GM19240 (cell line): ENCODE measurements around the gene HOXB3.

ENCODE experiments used
- DNase-seq: peaks from one replicate; pipeline ENCODE4 v3.0.0; 2011; ENCODE audit warnings: low spot score; ENCODE audit not compliant: insufficient read length

Gene HOXB3

DNA sequence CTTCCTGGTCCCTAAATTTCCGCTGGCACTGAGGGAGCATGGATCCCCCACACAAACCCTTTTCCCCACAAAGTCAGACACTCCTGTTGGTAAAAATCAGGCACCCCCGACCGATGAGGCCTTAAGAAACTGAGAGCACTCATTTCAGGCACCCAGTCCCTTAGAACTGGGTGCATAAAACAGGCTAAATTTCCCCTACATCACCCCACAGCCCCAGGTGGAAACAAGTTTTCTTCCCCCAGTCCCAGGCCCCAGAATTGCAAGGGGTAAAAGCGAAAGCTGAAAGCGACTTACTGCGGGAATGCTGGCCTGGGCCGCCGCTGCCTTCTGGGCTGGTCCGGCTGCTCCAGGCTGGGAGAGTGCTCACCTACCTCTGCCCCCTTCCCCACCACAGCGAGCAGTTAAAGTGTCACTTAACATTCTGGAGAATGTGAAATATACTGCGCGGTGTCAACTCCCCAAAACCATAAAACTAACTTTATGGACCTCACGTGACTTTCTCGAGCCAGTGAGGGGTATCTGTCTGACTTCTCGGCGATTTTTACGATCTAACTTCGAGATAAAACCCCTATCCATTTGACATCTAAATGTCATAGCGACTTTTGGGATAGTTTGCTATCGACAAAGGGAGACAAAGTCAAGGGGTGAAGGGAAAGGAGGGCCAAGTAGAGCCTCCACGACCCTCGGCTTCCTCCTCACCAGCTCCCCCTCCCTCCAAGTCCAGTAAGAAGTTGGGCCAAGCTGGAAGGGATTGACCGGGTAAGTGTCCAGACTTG lies at the start of gene HOXB3:
HOXB3 (minus strand) TSS at position 411 of the 776 bp plus-strand sequence. CDS start 37,767 bp downstream, outside the sequence.
- no peak for DNase-seq

DNA sequence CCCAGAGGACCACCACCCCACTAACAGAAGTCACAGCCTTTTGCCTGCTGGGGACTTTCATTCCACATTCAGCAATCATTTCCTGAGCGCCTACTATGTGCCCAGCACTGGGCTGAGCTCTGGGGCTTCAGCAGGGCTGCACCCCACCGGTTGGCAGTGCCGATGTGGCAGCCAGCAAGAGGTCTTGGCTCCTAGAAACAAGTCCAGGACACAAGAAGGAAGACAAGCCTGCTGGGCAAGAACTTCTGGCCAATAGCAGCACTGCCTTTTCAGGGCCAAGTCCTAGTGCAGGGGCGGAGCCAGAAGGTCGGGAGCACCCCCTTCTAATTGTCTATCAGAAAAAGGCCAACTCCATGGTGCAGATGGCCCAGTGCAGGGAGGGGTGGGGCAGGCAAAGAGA lies 49.1 kb upstream of the HOXB3 start:
- no peak for DNase-seq

DNA sequence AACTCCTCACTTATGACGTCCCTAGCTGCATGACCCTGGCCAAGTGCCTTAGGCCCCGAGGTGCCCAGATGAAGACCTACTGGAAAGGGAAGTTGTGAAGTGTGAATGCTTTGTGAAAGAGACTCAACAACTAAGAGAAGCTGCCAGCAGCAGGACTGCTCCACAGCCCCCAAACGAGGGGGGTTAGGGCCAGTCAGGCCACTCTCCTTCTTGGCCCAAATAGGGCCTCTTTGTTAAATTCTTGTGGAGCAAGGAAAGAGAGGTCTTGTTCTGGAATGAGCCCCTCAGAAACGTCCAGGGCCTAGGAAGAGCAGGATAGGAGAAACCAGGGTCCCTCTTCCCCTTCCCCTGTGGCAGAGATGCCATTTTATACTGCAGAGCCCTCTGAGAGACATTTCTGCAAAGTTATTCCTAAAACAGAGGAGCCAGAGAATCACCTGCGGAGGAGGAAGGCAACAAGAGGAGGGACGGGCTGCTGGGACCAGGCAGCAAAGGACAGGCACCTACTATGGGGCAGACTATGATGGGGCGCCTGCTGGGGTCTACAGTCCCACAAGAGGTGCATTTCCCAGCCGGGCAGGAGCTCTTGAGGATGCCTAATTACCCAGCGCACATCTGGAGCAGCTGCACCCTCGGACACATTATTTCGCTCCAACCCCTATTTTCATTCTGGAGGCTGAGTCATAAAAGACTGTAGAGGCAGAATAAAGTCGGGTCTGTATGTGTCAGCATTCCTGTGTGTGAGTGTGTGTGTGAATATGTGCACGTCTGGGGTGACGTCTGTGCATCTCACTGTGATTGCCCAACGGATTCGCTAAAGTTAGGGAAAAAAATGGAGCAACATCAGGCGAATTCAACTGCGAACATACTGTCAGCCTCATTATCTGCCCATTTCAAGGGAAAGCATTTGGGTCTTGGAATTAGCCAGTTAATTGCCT lies 47.6 kb upstream of the HOXB3 start:
- DNase-seq: no peak

DNA sequence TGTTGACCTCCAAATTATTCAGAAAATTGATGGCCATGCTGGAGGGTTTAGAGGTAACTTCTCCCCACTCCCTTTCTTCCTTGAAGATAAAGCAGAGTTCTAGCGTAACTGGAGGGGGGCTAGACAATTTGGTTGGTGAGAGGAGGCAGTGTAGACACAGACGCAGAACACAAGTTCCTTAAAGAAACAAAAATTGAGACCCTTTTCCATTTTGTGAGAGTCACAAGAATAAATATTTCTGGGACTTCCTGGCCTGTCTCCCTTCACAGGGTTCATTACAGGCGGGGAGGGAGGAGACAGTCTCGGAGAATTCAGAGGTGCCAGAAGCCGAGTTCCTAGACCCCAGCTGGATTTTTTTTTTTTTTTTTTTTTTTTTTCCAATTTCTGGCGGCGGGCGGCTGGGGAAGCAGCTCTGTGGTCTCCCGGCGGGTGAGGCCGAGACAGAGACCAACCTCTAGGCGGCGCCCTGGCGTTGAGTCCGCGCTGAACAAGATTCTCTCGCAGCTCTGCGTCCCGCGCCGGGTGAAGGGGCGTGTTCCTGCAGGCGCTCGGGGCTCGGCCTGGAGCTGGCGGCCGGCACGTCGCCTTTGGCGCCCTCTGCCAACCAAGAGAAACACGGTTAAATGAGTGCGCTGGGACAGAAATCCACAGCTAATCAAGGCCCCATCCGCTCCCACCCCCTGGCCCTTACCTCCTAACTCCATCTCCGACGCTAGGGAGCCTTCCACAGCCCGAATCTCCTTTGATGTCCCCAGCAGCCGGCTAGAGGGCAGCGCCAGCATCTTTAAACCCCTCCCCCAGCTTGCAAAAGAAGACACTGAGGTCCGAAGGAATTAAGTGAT lies 46.4 kb upstream of the HOXB3 start:
- DNase-seq: peak; percentile 79

DNA sequence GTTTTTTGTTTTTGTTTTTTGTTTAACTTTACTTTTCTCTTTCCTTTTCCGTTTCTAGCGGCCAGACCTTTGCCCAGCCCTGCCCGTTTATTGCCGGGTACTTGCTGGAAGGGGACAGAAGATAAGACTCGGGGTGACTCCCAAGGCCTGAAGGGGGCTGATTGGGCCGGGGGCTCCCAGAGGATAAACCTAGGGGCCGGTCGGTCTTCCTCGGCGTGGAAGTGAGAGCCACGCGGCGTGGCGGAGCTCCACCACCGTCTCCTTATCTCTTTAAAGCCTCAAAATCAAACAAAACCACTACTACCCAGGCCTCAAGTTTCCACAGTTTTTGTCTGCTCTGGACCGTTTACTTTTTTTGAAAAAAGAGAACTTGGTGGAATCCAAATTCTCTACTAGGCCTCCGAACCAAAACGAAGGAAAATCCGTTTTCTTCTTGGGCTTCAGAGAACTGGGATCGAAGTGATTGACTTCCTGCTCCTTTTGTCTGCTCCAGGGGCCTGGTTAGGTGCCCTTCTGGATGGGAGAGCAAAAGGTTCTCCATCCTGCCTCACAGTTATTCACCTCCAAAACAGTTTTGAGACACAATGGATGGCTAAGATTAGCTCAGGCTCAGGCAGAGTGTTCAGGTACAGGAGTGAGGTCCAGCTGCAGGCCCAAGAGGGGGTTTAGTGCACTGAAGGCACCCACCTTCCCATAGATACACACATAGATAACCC lies 44.6 kb upstream of the HOXB3 start:
- DNase-seq: no peak

DNA sequence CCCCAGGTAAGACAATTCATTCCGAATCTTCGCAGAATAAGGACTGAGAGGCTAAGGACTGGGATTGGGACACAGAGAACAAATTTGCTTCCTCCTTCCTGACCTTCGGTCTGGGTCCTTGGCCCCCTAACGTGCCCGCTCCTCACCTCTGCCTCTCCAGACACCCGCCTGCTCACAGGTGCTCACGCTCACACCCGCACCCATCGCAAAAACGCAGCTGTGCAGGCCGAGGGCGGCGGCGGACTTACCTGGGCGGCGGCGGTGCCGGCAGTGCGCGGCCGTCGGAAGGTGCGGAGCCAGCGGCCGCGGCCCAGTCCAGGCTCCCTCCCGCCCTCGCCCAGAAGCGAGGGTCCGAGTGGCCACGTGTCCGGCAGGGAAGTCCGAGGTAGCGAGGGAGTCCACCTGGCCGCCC lies 43.2 kb upstream of the HOXB3 start:
- no peak for DNase-seq

DNA sequence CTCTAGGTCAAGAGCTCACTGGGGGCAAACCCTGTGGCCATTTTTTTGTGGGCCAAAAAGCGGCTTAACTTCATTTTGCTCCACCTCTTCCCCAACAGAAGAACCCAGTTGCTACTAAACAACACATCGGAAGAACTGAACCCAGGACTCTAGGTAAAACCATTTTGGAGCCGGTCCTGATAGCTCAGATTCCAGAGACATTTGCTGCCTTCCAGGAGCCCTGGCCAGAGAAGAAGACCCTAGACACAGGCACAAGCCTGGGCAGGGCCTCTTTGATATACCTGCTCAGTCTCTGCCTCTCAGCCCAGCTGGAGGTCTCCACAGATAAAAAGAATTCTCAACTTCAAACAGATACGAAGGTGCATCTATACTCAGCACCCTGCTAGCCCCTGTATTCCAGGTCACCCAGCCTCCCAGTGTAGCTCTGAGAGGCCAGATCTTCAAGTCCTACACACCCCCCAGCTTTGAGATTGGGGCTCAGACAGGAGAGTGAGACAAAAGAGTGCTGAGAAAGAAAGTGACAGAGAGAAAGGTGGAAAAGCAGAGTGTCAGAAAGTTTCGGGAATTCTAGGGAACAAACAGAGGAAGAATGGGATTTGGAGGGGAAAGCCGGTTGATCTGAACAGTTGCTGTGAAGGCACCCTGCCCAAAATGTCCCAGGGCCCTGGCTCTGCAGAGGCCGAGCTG lies 42.7 kb upstream of the HOXB3 start:
- DNase-seq: no peak

DNA sequence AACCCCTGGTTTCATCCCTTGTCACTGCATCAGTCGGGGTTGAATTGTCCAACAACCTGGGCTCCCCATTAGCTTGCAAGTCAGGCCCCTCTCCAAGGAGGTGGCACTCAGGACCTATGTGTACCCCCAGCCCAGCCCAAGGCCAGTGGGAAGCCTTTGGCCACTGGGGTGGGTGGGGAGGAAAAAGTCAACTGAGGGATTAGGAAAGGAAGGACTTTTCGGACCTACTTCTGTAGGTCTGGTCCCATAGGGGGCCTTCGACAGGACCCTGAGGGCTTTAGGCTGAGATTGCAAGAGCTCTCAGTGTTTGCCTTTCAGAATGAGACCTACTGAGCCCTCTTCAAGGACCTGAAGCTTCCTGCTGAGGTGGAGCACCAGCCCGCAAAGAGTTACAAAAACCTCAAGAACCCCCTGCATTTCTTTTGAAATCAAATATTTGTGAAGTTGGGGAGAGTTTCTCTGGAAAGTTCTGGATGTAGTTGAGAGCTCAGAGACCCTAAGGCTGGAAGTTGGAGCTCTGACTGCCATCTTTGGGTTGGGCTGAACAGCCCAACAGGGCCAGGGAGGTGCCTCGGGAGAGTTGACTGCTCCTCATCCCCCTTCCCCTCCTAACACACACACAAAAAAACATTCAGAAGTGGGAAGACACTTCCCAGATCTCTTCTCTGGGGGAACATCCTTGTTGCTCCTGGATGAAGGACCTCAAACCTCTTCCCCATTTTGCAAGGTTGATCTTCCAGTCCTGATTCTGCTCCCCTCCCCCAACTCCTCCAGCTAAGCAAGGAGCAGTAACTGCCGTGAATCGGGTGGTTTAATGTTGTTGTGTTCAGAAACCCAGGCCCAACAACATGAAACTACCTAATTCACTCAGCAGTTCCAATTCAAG lies 41.9 kb upstream of the HOXB3 start:
- DNase-seq: no peak

DNA sequence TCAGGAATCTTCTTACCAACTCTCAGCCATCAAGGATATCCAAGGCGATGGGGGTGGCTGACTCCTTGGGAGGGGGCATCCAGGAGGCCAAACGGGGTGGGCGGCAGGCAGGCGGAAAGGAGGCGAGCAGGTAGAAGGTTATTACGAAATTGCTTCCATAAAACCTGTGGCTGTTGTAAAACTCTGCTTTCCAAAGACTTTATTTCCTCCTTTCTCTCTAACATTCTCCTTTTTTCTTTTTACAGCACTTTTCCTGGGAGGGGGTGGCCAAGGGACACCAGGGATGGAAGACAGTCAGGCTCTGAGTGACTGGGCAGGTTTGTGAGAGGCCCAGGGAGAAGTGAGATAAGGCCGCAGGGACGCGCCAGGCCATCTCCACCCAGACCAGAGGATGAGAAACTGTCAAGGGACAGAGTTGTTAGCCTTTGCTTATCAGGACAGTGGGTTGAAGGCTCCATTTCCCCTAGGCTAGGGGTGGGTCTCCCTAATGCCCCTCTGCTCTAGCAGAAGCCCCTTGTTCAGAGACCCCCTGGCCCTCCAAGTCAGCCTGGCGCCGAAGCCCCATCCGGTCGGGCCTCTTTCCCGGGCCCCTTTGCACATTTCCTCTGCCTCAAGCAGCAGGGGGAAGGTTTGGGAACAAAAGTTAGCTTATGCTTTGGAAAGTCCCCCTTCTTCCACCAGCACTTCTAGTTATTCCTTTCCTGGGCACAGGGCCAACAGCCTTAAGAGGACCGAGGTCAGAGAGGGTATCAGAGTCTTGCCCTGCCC lies 41.1 kb upstream of the HOXB3 start:
- DNase-seq: no peak

DNA sequence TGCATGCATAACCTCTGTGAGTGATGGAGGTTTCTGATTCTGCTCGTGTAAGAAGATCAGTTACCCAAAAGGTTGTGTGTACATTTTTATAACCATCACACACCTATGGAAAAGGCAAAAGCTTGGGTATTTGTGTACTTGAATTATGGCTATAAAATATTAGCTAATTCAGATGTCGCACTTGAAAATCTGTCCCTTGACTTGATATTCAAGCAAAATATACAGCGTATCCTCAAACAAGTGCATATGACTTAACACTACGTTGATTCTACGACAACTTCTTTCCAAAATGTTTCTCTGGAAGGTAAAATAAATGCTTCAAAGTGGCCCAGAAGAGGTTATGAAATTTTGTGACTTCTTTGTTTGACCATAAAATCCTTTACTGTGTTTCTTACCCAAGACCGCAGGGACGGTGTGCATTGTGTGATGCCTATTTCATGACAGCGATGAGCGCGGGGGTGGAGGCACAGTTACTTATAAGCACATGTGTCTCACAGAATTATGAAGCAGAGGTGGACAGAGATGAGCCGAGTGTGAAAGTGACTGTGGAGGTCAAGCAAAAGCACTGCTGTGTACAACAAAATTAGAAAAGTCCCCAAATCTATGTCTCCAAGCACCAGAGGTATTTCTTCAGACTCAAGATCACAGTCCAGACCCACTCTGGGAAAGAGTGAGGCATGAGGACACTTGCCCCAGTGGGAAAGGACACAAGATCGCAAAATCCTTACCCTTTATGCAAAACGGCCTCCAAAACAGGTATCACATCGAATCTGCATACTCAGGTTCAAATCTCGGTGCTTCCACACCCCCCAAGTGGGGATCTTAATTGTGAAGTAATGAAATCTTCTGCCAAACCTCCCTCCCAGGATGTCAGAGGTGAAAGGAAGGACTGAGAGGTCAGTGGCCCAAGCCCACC lies 40.2 kb upstream of the HOXB3 start:
- DNase-seq: no peak

DNA sequence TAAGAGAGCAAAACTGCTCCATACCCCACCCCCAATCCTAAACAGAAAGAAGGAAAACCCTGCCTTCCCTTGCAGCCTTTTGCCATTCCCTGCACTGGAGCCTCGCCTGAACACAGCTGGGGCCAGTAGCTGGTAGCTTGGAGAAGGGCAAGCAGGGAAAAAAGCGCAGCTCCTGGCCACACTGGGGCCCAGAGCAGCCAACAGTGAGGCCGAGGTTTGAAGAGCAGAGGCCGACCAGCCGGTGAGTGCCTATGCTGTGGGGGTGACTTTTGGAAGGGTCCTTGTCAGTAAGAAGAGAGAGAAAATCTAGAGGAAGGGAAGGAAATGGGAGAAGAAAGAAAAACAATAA lies 39.3 kb upstream of the HOXB3 start:
- DNase-seq: no peak

DNA sequence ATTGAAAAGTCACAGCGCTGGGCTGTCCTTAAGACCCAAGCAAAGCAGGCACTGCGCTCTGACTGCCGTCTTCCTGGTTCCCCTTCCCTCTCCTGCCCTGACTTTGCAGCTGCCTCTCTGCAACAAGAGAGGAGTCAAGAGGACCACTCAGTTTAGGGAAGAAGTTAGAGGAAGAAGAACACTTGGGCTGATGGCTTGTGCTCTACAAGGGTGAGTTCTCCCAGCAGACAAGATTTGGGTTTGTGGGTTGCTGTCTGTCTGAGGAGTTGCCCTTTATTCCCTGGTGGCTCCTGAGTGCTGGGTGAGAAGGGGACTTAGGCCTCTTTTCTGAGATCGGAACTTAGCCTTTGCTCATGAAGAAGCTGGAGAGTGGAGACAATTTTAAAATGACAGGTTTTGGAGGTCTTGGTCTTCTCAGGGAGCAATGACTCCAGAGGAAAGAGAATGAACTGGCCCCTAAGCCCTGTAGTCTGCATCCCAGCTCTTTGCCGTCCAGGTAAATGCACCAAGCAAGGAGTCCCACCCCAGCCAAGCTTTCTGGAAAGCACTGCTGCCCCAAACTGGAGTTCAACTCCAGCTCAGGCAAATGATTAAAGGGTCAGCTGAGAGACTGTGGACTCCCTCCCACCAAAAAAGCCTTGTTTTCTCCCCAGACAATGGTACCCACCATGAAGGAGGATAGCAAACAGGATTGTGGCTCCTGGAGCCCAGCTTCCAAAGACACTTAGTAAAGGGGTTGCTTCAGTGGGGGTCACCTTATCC lies 38.8 kb upstream of the HOXB3 start:
- DNase-seq: no peak

DNA sequence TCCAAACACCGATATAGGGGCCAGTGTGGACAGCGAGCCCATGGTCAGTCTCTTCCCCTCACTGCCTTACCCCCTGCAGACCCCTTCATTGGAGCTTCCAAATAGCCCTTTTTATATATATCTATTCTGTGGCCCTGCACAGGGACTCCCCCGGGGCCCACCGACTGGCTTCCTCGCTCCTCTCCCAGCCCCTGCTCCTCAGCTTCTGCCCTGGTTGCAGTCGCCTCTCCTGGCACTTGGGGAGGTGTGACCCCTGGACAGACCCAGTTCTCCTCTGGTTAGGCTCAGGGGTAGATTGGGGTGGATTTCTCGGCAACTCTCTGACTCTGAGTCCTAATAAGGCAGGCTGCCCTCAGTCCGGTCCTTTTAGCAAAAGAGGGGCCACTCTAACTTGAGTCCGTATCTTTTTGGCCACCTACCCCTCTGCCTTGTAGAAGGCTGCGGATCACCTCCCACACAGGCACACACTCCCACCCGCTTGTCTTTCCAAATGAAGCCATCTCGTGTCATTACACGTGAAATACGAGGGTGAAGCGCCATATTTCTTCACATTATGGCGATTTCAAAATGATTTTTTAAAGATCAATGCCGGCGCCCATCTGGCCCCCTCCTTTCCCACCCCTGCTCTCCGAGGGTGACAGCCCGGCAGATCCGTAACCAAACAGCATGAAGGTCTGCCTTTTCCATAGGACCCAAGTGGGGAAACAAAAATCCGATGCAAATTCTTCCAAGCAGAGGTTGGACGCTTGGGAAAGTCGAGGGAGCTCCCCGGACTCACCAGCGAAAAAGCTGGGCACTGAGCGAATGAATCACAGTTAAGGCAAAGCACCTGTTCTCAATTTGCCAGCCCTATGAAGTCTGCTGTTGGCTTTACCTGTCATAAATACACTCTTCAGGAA lies 37.8 kb upstream of the HOXB3 start:
- no peak for DNase-seq

DNA sequence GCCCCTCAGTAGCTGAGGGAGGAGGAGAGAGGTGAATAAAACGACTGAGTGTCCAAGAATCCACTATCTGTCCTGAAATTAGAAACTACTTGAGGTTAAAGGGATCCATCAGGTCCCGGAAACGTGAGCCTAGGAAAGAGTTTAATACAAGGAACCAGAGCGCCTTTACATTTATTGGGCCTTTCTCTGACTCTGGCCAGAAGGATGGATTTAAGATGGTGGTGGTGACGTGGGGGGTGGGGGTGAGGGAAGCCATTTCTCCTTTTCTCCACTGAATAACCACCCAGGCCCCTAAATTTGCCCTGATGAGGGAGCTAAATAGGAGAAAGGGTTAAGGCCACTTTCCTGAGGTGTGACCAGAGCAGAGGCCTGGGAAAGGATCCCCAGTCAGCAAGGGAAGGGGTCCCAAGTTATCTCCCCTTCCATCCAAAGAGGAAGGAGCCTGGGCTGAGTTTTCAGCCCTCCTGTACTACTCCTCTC lies 37.1 kb upstream of the HOXB3 start:
- DNase-seq: no peak

DNA sequence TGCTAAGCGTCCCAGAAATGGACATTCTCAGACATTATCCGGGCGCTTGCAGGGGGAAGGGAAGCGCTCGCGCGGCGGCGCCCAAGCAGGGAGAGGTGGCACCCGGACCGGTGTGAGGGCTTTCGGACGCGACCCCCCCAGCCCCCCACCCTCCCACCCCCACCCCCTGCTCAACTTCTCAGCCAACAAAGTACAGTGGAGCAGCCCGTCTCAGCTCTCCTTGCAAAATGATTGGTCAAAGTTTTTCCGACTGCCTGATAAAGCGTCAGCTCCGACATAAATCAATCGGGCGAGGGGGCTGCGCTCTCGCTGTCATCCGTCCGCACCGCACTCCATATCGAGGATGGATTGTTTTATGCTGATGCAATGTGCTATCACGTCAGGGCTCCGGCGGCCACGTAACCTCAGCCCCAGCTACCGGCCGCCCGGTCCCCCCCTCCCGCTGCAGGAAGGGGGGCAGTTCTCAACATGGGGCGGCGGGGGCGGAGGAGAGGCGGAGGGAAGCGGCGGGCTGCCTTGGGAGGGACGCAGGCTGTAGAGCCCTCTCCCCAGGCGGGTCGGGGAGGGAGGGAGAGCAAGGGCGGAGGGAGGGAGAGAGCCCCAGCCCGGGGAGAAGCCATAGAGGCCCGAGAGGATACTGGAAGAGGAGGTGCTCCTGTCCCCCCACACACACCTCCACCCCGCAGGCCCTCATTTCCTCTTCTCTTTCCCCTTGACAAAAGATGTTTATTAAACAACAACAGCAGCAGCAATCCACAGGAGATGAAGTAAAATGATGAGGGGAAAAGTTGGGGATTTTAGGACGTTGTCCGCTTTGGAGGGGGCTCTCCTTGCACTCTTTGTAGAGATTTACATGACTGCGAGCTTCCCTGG lies 36.4 kb upstream of the HOXB3 start, which contains the start of gene HOXB9:
HOXB9 (minus strand) TSS at position 114 of the 873 bp plus-strand sequence; CDS start at position 25, 89 bp downstream.
- no peak for DNase-seq
